H1 (cell line): ENCODE results near the gene SLPI.

Experiments
- CREB1 ChIP-seq: IDR thresholded peaks from 2 replicates; pipeline ENCODE4 v1.6.1; 2012; ENCODE audit warnings: inconsistent platforms
- HDAC6 ChIP-seq: IDR thresholded peaks from one replicate; pipeline ENCODE4 v1.7.1; 2012; ENCODE audit warnings: low read depth, mild to moderate bottlenecking, inconsistent platforms, low read length, moderate library complexity
- JUND ChIP-seq: IDR thresholded peaks from 2 replicates; pipeline ENCODE4 v1.6.1; 2011; ENCODE audit warnings: mild to moderate bottlenecking, improper control_type of control experiment, low read length
- MAFK ChIP-seq: IDR thresholded peaks from 2 replicates; pipeline ENCODE4 v1.6.1; 2012; ENCODE audit warnings: low read depth, mild to moderate bottlenecking, improper control_type of control experiment, low read length
- POLR2A ChIP-seq, 2 experiments: IDR thresholded peaks; 1 replicate in 1 of 2; 2 replicates in 1 of 2; pipeline ENCODE4 v1.6.1; 2011; ENCODE audit warnings: low read depth in 2 of 2, low read length in 2 of 2, mild to moderate bottlenecking in 2 of 2; ENCODE audit errors: control extremely low read depth in 1 of 2
- SAP30 ChIP-seq: fragments of 300-600 bp; sonication (generic); IDR thresholded peaks from 2 replicates; pipeline ENCODE4 v1.7.1; 2012; ENCODE audit warnings: low read length, moderate library complexity, mild to moderate bottlenecking, inconsistent platforms; ENCODE audit not compliant: insufficient read depth, insufficient replicate concordance
- TF ChIP-seq, protein P1 (sequence below), 3 experiments: IDR thresholded peaks; 1 replicate in 2 of 3; 2 replicates in 1 of 3; pipeline versions ENCODE4 v1.5.1 to v1.6.1; 2011; ENCODE audit warnings: low read length in 3 of 3, mild to moderate bottlenecking in 3 of 3, inconsistent platforms in 2 of 3, low read depth in 1 of 3, moderate library complexity in 1 of 3; ENCODE audit not compliant: insufficient read depth in 1 of 3; ENCODE audit errors: control extremely low read depth in 1 of 3

DNA sequence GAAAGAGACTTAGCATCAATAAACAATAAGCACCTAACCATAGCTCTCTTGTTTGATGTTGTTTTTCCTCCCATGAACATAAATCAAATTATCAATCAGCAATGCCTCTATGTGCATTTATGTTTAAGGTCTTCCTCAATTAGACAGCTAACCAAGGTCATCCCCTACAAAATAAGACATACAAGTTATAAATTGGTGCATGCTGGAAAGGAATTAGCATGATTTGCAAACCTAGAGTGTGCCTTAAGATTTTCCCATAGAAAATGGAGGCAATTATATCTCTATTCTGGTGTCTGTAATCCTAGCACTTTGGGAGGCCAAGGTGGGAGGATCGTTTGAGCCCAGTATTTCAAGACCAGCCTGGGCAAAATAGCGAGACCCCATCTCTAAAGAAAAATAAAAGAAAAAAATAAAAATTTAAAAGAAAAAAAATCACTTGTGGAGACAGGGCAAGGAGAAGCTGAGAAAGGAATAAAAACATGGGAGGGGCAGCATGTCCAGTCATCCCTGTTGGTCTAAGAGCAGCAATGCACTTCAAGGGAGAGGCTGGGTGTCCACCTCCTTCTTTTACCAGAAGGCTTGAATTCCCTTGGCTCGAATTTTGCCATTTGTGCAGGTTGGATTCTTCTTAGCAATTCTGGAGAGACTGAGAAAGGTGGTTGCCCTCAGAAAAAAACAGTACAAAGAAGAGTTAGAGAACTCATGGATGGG, 9.3 kb upstream of the SLPI start:
- TF ChIP-seq JUND (no peak), POLR2A (IDR thresholded peaks at IDR 0.05; ENCODE audit: control extremely low read depth in 1 of 2, low read depth in 2 of 2, low read length in 2 of 2) (no peak), CREB1 (no peak), MAFK (no peak), HDAC6 (no peak), SAP30 (no peak)
- TF ChIP-seq, protein P1, sequence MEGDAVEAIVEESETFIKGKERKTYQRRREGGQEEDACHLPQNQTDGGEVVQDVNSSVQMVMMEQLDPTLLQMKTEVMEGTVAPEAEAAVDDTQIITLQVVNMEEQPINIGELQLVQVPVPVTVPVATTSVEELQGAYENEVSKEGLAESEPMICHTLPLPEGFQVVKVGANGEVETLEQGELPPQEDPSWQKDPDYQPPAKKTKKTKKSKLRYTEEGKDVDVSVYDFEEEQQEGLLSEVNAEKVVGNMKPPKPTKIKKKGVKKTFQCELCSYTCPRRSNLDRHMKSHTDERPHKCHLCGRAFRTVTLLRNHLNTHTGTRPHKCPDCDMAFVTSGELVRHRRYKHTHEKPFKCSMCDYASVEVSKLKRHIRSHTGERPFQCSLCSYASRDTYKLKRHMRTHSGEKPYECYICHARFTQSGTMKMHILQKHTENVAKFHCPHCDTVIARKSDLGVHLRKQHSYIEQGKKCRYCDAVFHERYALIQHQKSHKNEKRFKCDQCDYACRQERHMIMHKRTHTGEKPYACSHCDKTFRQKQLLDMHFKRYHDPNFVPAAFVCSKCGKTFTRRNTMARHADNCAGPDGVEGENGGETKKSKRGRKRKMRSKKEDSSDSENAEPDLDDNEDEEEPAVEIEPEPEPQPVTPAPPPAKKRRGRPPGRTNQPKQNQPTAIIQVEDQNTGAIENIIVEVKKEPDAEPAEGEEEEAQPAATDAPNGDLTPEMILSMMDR (IDR thresholded peaks at IDR 0.05; ENCODE audit: control extremely low read depth in 1 of 3, insufficient read depth in 1 of 3, low read depth in 1 of 3, low read length in 3 of 3): no peak
